Body of pancreas (tissue), 4 donors: ENCODE measurements around the gene WWOX.

Experiments used
- CTCF ChIP-seq, 7 experiments: fragments of 450-650 bp in 4 of 7; fragments of 200-600 bp in 3 of 7; sonication (generic) in 3 of 7; IDR thresholded peaks; one replicate each; pipeline ENCODE4 v1.5.1; 2016 to 2019; ENCODE audit warnings: antibody characterized with exemption in 7 of 7
- POLR2A ChIP-seq, 3 donors: fragments of 450-650 bp; IDR thresholded peaks; one replicate each; pipeline ENCODE4 v1.6.1; 2016; ENCODE audit warnings: antibody characterized with exemption in 3 of 3, mild to moderate bottlenecking in 2 of 3

- no peak for TF ChIP-seq CTCF (IDR thresholded peaks at IDR 0.05)
- TF ChIP-seq POLR2A (IDR thresholded peaks at IDR 0.05): no peak
These were observed 650.4 kb downstream of the WWOX start for GRCh38 chr16:78749745-78750268.
